M059J (cell line): ENCODE results near the gene CTNND1. TPM values are rescaled to one million over a fixed set of nuclear protein-coding genes. Genes with fewer than 3 reads are reported as not detected.
"Not testable (repeated sequence)": the region's sequence is repeated elsewhere in the genome, so short reads cannot be mapped to it uniquely, and the experiment has no call there.

ENCODE experiments used
- DNase-seq: peaks from one replicate; pipeline ENCODE4 v3.0.0-alpha.2; 2012; ENCODE audit warnings: low read depth
- total RNA-seq: library from RNA; depleted of rRNA; stranded (reverse); fragments of >200 nt; shearing (Covaris generic); gene quantifications from 2 replicates; pipeline ENCODE4 v1.2.3, GENCODE V29; 2014; rRNA removed

The CTNND1 gene, protein sequence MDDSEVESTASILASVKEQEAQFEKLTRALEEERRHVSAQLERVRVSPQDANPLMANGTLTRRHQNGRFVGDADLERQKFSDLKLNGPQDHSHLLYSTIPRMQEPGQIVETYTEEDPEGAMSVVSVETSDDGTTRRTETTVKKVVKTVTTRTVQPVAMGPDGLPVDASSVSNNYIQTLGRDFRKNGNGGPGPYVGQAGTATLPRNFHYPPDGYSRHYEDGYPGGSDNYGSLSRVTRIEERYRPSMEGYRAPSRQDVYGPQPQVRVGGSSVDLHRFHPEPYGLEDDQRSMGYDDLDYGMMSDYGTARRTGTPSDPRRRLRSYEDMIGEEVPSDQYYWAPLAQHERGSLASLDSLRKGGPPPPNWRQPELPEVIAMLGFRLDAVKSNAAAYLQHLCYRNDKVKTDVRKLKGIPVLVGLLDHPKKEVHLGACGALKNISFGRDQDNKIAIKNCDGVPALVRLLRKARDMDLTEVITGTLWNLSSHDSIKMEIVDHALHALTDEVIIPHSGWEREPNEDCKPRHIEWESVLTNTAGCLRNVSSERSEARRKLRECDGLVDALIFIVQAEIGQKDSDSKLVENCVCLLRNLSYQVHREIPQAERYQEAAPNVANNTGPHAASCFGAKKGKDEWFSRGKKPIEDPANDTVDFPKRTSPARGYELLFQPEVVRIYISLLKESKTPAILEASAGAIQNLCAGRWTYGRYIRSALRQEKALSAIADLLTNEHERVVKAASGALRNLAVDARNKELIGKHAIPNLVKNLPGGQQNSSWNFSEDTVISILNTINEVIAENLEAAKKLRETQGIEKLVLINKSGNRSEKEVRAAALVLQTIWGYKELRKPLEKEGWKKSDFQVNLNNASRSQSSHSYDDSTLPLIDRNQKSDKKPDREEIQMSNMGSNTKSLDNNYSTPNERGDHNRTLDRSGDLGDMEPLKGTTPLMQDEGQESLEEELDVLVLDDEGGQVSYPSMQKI
- 50.5 and 73.8 TPM in 2 replicates for total RNA-seq

DNA sequence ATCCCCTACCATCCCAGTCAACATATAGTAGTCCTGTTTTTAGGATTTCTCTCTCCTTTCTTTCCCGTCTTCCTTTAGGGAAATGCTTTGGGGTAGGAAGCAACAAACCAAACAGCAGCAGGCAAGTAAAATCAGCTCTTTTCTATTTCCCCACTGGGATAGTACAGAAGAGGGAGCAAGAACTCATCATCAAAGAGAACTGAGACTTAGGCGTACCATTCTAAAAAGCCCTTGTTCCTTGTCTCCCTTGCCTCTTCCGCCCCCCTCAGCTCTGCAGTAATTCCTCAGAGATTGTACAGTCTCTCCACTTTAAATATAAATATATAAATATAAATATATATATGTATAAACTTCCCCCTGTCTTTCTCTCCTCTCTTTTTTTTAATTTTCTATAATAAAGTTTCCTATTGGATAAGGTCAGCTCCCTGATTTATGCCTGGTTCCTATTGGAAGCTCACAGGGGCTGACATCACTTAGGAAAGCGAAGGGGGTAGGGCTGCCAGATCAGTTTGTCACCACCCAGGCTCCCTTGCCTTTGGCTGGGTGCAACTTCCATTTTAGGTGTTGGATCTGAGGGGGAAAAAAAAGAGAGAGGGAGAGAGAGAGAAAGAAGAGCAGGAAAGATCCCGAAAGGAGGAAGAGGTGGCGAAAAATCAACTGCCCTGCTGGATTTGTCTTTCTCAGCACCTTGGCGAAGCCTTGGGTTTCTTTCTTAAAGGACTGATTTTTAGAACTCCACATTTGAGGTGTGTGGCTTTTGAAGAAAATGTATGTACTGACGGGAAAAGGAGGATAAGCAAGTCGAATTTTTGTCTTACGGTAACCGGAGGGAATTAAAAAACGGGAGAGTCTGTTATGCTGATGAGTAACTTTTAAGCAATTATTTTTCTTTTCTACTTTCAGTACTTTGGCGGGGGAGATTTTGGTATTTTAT, at the start of gene CTNND1:
TSS of gene CTNND1 (plus strand) at position 502 of the 934 bp plus-strand sequence. CDS start 29,677 bp downstream, outside the sequence.
- peak; percentile 98 for DNase-seq

GRCh38 chr11:57712256-57713150, 49.1 kb upstream of the CTNND1 start, which contains the start of gene TMX2:
Gene TMX2 (plus strand): TSS chr11:57712593. CDS start chr11:57712619, 26 bp downstream.
- DNase-seq = peak; percentile 100

GRCh38 chr11:57713835-57714234, 47.8 kb upstream of the CTNND1 start:
- DNase-seq = no peak

- DNase-seq = not testable (repeated sequence)
Observed at GRCh38 chr11:57716726-57717125, 44.9 kb upstream of the CTNND1 start.

DNA sequence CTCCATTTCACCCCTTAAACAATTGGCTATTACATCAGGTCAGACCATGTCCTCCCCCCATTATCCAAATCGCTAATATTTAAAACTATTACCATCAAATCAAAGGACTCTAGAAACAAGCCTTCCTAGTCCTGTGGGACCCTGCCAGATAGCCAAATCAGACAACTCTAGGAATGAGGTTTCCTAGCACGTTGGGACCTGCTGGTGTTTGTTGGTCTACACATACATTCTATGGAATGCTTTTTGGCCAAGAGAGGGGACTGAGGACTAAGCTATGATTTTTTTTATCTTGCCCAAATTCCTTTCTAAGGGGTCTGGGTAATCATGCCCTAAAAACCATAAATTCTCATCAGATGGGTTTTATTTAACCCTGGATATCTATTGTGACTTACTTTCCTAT, 34.4 kb upstream of the CTNND1 start:
- no peak for DNase-seq

GRCh38 chr11:57728829-57729228, 32.8 kb upstream of the CTNND1 start:
- DNase-seq = no peak

DNA sequence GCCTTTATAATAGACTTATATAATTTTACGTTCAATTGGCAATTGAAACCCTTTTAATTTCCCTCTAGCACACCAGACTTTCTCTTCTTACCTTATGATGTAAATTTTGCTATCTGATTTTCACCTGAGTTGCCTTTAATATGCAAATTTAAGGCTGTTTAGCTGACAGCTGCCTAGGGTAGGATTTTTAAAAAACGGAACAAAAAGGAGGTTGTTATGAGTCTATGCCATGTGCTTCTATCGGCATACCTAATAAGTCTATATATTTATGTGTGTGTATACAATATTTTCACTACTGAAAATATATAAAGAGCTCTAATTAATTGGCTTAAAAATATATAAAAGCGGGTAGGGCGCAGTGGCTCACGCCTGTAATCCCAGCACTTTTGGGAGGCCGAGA, 32.1 kb upstream of the CTNND1 start:
- DNase-seq = no peak

- no peak for DNase-seq
Observed at GRCh38 chr11:57732661-57733060, 28.9 kb upstream of the CTNND1 start.

DNA sequence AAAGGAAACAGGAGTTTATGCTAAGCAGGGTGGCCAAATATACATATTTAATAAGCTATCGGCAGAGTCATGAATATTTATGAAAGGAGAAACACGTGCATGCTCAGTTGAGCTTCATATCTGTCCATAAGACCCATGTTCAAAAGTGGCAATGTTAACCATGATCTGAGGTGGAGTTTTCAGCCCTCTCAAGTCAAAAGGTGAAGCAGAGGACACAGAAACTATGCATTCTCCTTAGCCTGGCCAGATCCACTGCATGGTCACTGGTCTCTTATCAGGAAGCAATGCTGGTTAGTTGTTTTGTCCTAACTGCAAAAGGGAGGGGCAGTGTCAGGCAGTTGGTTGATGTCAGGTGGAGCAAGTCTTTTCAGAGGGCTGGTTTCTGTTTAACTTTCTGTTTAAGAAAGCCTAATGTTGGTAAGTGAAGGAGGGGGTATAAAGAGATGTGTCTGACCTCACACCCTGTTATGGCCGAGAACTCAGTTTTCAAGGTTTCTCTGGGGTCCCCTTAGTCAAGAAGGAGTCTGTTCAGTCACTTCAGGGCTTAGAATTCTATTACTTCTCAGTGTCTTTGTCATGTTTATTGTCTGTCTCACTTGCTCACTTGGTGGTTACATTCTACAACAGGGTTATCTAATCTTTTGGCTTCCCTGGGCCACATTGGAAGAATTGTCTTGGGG, 25.8 kb upstream of the CTNND1 start:
- DNase-seq = no peak

DNA sequence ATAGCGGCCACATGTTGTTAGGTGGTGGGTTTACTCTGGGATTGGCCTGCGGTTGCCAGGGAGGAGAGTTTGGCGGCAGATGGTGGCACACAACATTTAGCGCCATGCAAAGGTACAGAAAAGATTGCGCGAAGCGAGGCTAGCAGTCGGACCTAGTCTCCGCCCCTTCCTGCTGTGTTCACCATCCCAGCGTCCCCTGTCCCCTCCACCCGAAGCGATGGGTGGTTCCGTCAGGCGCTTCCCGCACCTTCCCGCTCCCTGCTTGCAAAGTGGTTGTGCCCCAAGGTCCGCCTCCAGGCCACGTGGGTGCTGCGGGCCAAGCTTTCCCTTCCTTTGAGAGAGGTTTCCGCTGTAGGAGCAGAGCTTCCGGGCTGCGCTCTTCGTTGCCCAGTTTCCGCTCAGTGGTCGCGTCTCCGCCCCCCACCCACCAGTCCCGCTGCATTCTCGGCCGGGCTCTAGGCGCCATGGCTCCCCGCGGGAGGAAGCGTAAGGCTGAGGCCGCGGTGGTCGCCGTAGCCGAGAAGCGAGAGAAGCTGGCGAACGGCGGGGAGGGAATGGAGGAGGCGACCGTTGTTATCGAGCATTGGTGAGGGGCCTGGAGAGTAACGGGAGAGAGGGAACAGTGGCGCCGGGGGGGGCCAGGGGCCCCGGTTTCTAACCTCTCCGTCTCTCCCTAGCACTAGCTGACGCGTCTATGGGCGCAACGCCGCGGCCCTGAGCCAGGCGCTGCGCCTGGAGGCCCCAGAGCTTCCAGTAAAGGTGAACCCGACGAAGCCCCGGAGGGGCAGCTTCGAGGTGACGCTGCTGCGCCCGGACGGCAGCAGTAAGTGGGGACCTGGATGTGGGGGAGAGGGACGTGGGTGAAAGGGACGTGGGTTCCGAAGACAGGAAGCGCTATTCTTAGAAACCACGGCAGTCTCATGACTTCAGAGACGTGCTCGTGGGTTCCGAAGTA, 20.2 kb upstream of the CTNND1 start, which contains the start of gene SELENOH:
TSS of gene SELENOH (plus strand) at position 360 of the 955 bp plus-strand sequence. CDS start at position 465, 105 bp downstream.
- DNase-seq = peak; percentile 97

- no peak for DNase-seq
Observed at GRCh38 chr11:57742087-57742452, 19.5 kb upstream of the CTNND1 start.

DNA sequence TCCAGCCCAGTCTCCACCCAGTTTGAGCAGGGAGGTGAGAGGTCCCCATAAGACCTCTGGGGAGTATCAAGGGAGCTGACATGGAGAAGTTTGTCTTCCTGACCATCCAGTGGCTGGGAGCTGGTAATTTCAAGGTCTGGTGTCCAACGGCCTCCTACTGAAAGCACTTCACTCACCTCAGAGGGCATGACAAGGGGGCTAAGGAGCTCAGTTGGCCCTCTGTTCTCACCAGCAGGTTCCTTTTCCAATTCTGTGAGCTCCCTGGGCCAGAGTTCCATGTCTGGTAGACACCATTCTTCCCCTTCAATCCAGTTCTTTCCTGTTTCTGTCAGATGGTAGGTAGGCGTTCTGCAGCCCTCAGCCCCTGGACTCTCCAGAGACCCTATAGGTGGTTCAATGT, 17.2 kb upstream of the CTNND1 start:
- no peak for DNase-seq

GRCh38 chr11:57745206-57745605, 16.4 kb upstream of the CTNND1 start:
- no peak for DNase-seq

DNA sequence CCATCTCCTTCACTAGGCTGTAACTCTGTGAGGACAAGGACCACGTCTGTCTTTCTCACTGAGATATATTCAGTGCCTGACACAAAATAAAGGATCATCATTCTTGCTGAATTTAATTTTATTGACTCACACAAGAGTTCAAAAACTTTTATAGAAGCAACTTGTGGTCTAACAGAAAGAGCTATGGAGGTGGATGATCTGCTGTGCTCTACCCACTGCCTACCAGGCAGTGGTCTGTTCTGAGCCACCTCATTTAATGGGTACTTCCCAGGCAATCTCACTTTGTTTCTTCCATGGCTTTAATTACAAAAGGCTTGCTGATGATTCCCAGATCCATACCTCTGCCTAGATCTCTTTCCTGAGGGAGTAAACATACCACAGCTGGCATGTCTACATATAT, 14.7 kb upstream of the CTNND1 start:
- DNase-seq = no peak

DNA sequence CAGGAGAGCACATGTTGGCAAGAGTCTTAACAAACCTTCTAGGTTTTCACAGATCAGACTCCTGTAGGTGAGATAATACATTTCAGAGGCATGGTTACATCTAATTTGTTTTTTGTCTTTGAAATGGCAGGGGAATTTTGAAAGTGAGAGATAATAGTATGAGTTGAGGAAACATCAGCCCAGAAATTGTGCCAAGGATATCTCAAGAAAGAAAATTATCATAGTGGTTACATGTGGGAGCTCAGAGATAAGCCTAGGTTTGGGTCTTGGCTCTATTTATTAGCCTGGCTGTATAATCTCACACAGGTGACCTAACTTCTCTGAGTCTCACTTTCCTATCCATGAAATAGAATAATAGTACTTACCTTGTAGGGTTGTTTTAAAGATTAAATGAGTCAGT, 10.4 kb upstream of the CTNND1 start:
- no peak for DNase-seq

GRCh38 chr11:57751676-57752253, 9.8 kb upstream of the CTNND1 start, which contains the start of gene BTBD18:
Gene BTBD18 (minus strand): TSS chr11:57751819. CDS start chr11:57751188, 631 bp downstream.
- peak; percentile 29 for DNase-seq

- no peak for DNase-seq
Observed at GRCh38 chr11:57752954-57753353, 8.6 kb upstream of the CTNND1 start.

- DNase-seq = no peak
Observed at GRCh38 chr11:57758174-57758573, 3.4 kb upstream of the CTNND1 start.
